MCF 10A (cell line): ENCODE results near the gene NUP214. TPM values are rescaled to one million over a fixed set of nuclear protein-coding genes. Genes with fewer than 3 reads are reported as not detected.

Source experiments
- BruUV-seq: library from RNA; stranded (reverse); fragments of 400-500 nt; replicated peaks from 2 replicates; lab custom pipeline; 2021; lab: Mats Ljungman, UMichigan
- CTCF ChIA-PET: fragments of 300-600 bp; sonication (Branson Sonifier 250); formaldehyde crosslinking; extraction: SDS; loops from one replicate; lab custom pipeline; 2021; ENCODE audit warnings: antibody characterized with exemption, inconsistent platforms; lab: Yijun Ruan, JAX
- POLR2A ChIA-PET: fragments of 300-600, 350-650 bp; sonication (Branson Sonifier 250); formaldehyde crosslinking; extraction: SDS; loops from one replicate; lab custom pipeline; 2020; ENCODE audit warnings: antibody characterized with exemption, inconsistent platforms; lab: Yijun Ruan, JAX
- DNase-seq: peaks from one replicate; pipeline ENCODE4 v3.0.0-alpha.2; 2018; ENCODE audit not compliant: unreplicated experiment
- H3K27ac Mint-ChIP-seq: one replicate; pipeline ENCODE4 v1.8.0; 2022; ENCODE audit warnings: mild to moderate bottlenecking, low read depth, mixed read lengths; ENCODE audit not compliant: unreplicated experiment
- H3K27me3 Mint-ChIP-seq: one replicate; pipeline ENCODE4 v1.8.0; 2022; ENCODE audit warnings: mixed read lengths; ENCODE audit not compliant: insufficient read depth, unreplicated experiment
- H3K36me3 Mint-ChIP-seq: one replicate; pipeline ENCODE4 v1.8.0; 2022; ENCODE audit warnings: mild to moderate bottlenecking, moderate library complexity, mixed read lengths; ENCODE audit not compliant: insufficient read depth, unreplicated experiment
- H3K4me1 Mint-ChIP-seq: one replicate; pipeline ENCODE4 v1.8.0; 2022; ENCODE audit warnings: mixed read lengths; ENCODE audit not compliant: insufficient read depth, unreplicated experiment
- H3K4me3 Mint-ChIP-seq: one replicate; pipeline ENCODE4 v1.8.0; 2022; ENCODE audit warnings: mild to moderate bottlenecking, moderate library complexity, mixed read lengths; ENCODE audit not compliant: unreplicated experiment
- H3K9me3 Mint-ChIP-seq: one replicate; pipeline ENCODE4 v1.8.0; 2022; ENCODE audit warnings: mixed read lengths; ENCODE audit not compliant: unreplicated experiment
- intact Hi-C: fragments of 100-400 bp; cut with micrococcal nuclease; formaldehyde crosslinking; loops from 2 replicates; pipeline ENCODE4 v1.14.1; 2022
- total RNA-seq: library from RNA; stranded (reverse); gene quantifications from 2 replicates; pipeline ENCODE4 v1.2.3, GENCODE V29; 2022
- TF ChIP-seq, protein P1 (sequence below): fragments of 200-600 bp; IDR thresholded peaks from one replicate; pipeline ENCODE4 v1.8.0; 2022; ENCODE audit warnings: antibody characterized with exemption, mild to moderate bottlenecking; ENCODE audit not compliant: unreplicated experiment

NUP214 gene
- total RNA-seq, 1 experiment from 2014 or later, result 41.8 TPM

DNA sequence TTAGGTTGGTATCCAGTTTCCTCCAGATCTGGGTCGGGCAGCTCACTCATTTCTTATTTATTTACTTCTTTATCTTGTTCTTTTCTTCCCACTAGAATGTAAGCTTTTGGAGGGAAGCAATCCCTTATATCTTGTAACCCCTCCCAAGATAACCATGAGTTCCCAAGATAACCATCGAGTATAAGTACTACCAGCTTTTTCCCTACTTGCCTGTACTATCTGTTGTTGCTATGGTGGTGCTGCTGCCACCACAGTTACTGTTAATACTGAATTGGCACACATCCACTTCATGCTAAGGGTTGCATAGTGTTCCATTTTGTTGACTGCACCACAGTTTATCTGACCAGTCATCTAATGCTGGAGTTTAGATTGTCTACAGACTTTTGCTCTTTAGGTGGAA, 19.9 kb downstream of the NUP214 start:
- H3K27ac Mint-ChIP-seq, result no peak overlapping the region
- DNase-seq, result no peak
- no peaks in the 10 kb centered on the region for H3K9me3 Mint-ChIP-seq
- CTCF ChIA-PET, result interaction anchor here (1.0 kb wide), 1 partner anchor 10 kb away, joined by 3 read pairs; no protein-coding TSS in a partner anchor
- no TSS peak for BruUV-seq
- H3K27me3 Mint-ChIP-seq, result no peaks in the 10 kb centered on the region
- intact Hi-C loops, result no loop called here
- POLR2A ChIA-PET, result no interaction called here
- no peaks in the 10 kb centered on the region for H3K4me1 Mint-ChIP-seq
- no peak overlapping the region for H3K4me3 Mint-ChIP-seq
- peaks cover 96% of the 10 kb centered on the region for H3K36me3 Mint-ChIP-seq
- TF ChIP-seq, protein P1, sequence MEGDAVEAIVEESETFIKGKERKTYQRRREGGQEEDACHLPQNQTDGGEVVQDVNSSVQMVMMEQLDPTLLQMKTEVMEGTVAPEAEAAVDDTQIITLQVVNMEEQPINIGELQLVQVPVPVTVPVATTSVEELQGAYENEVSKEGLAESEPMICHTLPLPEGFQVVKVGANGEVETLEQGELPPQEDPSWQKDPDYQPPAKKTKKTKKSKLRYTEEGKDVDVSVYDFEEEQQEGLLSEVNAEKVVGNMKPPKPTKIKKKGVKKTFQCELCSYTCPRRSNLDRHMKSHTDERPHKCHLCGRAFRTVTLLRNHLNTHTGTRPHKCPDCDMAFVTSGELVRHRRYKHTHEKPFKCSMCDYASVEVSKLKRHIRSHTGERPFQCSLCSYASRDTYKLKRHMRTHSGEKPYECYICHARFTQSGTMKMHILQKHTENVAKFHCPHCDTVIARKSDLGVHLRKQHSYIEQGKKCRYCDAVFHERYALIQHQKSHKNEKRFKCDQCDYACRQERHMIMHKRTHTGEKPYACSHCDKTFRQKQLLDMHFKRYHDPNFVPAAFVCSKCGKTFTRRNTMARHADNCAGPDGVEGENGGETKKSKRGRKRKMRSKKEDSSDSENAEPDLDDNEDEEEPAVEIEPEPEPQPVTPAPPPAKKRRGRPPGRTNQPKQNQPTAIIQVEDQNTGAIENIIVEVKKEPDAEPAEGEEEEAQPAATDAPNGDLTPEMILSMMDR, result no peak

DNA sequence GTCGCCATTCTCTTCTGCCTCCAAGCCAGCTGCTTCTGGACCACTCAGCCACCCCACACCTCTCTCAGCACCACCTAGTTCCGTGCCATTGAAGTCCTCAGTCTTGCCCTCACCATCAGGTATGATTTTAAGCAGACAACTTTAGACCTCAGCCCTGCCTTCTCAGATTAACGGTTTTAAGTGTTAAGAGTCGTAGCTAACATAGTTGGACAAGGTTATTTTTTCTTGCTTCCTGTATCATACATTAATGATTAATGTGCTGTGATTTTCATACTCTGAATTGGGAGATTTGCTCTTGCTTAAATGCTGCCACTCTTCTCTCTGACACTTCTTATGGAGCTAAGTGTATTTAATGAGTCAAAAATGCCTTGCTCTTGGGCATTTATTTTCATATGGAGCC, 20.8 kb downstream of the NUP214 start:
- TF ChIP-seq, protein P1, result no peak
- no TSS peak for BruUV-seq
- ChIA-PET CTCF (interaction anchor here (0.6 to 1.7 kb wide), 4 partner anchors 10 to 348 kb away, joined by 3 to 4 read pairs (median 4); no protein-coding TSS in a partner anchor), POLR2A (no interaction called here)
- H3K4me1 Mint-ChIP-seq, result no peaks in the 10 kb centered on the region
- peaks cover 93% of the 10 kb centered on the region for H3K36me3 Mint-ChIP-seq
- H3K4me3 Mint-ChIP-seq, result no peak overlapping the region
- intact Hi-C loops, result no loop called here
- no peaks in the 10 kb centered on the region for H3K9me3 Mint-ChIP-seq
- H3K27ac Mint-ChIP-seq, result no peak overlapping the region
- no peak for DNase-seq
- no peaks in the 10 kb centered on the region for H3K27me3 Mint-ChIP-seq

DNA sequence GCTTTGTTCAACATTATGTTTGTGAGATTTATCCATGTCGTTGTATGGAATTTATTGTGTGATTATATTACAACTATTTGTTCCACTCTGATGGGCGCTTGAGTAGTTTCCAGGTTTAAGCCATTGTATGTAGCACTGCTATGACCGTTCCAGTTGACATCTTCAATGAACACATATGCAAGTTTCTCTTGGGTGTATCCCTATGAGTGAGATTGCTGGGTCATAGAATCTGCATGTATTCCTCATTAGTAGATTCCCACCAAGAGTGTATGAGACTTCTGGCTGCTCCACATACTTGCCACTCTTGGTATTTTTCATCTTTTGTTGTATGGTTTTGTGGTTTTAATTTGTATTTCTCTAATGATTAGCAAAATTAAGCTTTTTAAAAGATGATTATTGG, 22.9 kb downstream of the NUP214 start:
- BruUV-seq, result no TSS peak
- H3K4me1 Mint-ChIP-seq, result no peaks in the 10 kb centered on the region
- ChIA-PET POLR2A (interaction anchor here (1.0 to 1.5 kb wide), 4 partner anchors 10 to 86 kb away, joined by 3 to 4 read pairs (median 4); no protein-coding TSS in a partner anchor), CTCF (no interaction called here)
- no peaks in the 10 kb centered on the region for H3K9me3 Mint-ChIP-seq
- H3K27ac Mint-ChIP-seq, result no peak overlapping the region
- H3K36me3 Mint-ChIP-seq, result peaks cover 97% of the 10 kb centered on the region
- intact Hi-C loops, result no loop called here
- TF ChIP-seq, protein P1, result no peak
- no peak for DNase-seq
- H3K4me3 Mint-ChIP-seq, result no peak overlapping the region
- no peaks in the 10 kb centered on the region for H3K27me3 Mint-ChIP-seq

DNA sequence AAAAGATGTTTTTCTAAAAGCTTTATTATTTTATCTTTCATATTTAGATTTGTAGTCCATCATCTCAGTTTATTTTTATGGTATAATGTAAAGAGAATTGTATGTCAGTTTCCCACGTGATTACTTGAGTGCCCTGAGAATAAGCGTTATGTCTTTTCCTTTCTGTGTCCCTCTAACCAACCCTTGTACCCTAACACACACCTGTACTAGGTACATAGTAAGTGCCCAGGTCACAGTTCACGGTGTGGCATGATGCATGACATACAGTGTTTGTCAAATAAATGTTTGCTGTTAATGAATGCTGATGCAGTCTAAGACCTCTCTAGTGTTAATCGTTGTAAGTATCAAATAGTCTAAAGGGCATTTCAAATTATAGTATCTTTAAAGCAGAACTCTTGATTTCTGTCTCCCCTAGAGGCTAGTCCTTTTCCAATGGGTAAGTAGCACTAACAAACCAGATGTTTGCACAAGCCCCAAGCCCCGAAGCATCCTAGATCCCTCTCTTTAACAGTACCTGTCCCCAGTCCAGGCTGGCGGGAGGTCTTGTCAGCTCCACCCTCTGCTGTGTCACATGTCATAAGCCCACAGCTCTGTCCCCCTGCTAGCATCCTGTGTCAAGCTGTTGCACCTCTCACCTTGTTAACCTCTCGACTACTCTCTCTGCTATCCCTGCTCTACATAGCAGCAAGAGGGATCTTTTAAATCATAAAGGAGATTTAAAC, 23.7 kb downstream of the NUP214 start:
- Mint-ChIP-seq H3K9me3 (no peaks in the 10 kb centered on the region), H3K4me1 (no peaks in the 10 kb centered on the region), H3K36me3 (peaks cover 97% of the 10 kb centered on the region), H3K27me3 (no peaks in the 10 kb centered on the region), H3K27ac (no peak overlapping the region), H3K4me3 (no peak overlapping the region)
- POLR2A ChIA-PET, result interaction anchor here (1.0 to 1.5 kb wide), 3 partner anchors 9 to 85 kb away, joined by 3 to 4 read pairs (median 4); no protein-coding TSS in a partner anchor
- intact Hi-C loops, result no loop called here
- no peak for DNase-seq
- TF ChIP-seq, protein P1, result no peak
- CTCF ChIA-PET, result interaction anchor here (0.6 kb wide), 1 partner anchor 253 kb away, joined by 3 read pairs; no protein-coding TSS in a partner anchor
- no TSS peak for BruUV-seq
